ENCODE results near the gene DOCK10.

DOCK10 gene

GRCh38 chr2:224976629-224977525 lies 65.4 kb downstream of the DOCK10 start:
- no peak for DNase-seq

GRCh38 chr2:224975761-224976160 lies 66.5 kb downstream of the DOCK10 start:
- no peak for DNase-seq

- peak; percentile 34 for DNase-seq
These were observed 68.9 kb downstream of the DOCK10 start for GRCh38 chr2:224973112-224974016.

GRCh38 chr2:224971214-224971613 lies 71.1 kb downstream of the DOCK10 start:
- DNase-seq: no peak

- no peak for DNase-seq
These were observed 72.0 kb downstream of the DOCK10 start for GRCh38 chr2:224970311-224970710.

GRCh38 chr2:224969633-224970260 lies 72.5 kb downstream of the DOCK10 start:
- DNase-seq: no peak

- DNase-seq: no peak
These were observed 73.2 kb downstream of the DOCK10 start for GRCh38 chr2:224969095-224969494.

GRCh38 chr2:224968051-224968450 lies 74.2 kb downstream of the DOCK10 start:
- peak; percentile 34 for DNase-seq

GRCh38 chr2:224966613-224967012 lies 75.7 kb downstream of the DOCK10 start:
- no peak for DNase-seq

GRCh38 chr2:224959556-224959955 lies 82.7 kb downstream of the DOCK10 start:
- DNase-seq: no peak

- DNase-seq: peak; percentile 22
These were observed 83.4 kb downstream of the DOCK10 start for GRCh38 chr2:224958873-224959272.

- peak; percentile 80 for DNase-seq
These were observed 83.8 kb downstream of the DOCK10 start for GRCh38 chr2:224958462-224958857.

GRCh38 chr2:224957540-224958461 lies 84.5 kb downstream of the DOCK10 start:
- DNase-seq: peak; percentile 8

GRCh38 chr2:224956706-224957105 lies 85.6 kb downstream of the DOCK10 start:
- no peak for DNase-seq

- no peak for DNase-seq
These were observed 87.3 kb downstream of the DOCK10 start for GRCh38 chr2:224954980-224955379.

GRCh38 chr2:224952936-224953657 lies 89.2 kb downstream of the DOCK10 start:
- no peak for DNase-seq

- no peak for DNase-seq
These were observed 90.4 kb downstream of the DOCK10 start for GRCh38 chr2:224951723-224952481.

- peak; percentile 56 for DNase-seq
These were observed 93.4 kb downstream of the DOCK10 start for GRCh38 chr2:224948859-224949258.

GRCh38 chr2:224948005-224948404 lies 94.3 kb downstream of the DOCK10 start:
- no peak for DNase-seq

GRCh38 chr2:224947566-224947965 lies 94.7 kb downstream of the DOCK10 start:
- no peak for DNase-seq
